Mononuclear cell (primary cell): ENCODE data around the gene MASP2. TPM values are rescaled to one million over a fixed set of nuclear protein-coding genes. Genes with fewer than 3 reads are reported as not detected.
"Not testable (repeated sequence)": the region's sequence is repeated elsewhere in the genome, so short reads cannot be mapped to it uniquely, and the experiment has no call there.

Source experiments
- H3K27me3 ChIP-seq: 2 replicates; pipeline ENCODE4 v1.6.0; 2011; ENCODE audit warnings: low read length, control low read depth; ENCODE audit not compliant: insufficient read depth
- H3K4me1 ChIP-seq: 2 replicates; pipeline ENCODE4 v1.5.1; 2011; ENCODE audit warnings: mild to moderate bottlenecking, low read length, control low read depth; ENCODE audit not compliant: insufficient read depth
- H3K4me3 ChIP-seq: 2 replicates; pipeline ENCODE4 v1.5.1; 2011; ENCODE audit warnings: mild to moderate bottlenecking, low read length, moderate library complexity
- H3K9me3 ChIP-seq: 2 replicates; pipeline ENCODE4 v1.5.1; 2011; ENCODE audit warnings: low read depth, mild to moderate bottlenecking, control low read depth, low read length
- total RNA-seq: library from RNA; depleted of rRNA; stranded (reverse); fragments of >200 nt; gene quantifications from one replicate; pipeline ENCODE4 v1.2.3, GENCODE V29; 2012

Gene MASP2
- total RNA-seq, 1 donor, result 0.10 TPM

DNA sequence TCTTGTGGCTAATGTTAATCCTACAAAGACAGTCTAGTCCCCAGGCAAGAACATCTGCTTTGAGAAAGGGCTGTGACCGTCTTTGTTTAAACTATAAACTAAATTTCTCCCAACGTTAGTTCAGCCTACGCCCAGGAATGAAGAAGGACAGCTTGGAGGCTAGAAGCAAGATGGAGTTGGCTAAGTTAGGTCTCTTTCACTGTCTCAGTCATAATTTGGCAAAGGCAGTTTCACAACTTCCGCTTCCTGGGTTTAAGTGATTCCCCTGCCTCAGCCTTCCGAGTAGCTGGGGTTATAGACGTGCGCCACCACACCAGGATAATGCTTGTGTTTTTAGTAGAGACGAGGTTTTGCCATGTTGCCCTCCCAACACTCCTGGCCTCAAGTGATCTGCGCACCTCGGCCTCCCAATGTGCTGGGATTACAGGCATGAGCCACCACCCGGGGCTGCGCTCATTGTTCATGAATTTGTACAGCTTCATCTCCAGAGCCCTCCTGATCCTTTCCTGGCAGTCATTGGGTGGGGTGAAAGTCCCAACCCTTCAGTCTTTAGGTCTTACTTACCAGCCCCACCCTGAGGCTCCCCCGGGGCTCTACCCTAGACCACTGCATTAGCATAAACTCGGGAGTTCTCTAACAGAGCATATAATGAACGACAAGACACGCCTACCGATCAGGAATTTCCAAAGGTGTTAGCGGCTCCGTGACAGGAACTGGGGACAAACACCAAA lies 4.9 kb upstream of the MASP2 start:
- Histone ChIP-seq H3K27me3 (no peaks in the 10 kb centered on the region), H3K4me1 (peaks cover 10% of the 10 kb centered on the region), H3K4me3 (no peak overlapping the region), H3K9me3 (no peaks in the 10 kb centered on the region)

DNA sequence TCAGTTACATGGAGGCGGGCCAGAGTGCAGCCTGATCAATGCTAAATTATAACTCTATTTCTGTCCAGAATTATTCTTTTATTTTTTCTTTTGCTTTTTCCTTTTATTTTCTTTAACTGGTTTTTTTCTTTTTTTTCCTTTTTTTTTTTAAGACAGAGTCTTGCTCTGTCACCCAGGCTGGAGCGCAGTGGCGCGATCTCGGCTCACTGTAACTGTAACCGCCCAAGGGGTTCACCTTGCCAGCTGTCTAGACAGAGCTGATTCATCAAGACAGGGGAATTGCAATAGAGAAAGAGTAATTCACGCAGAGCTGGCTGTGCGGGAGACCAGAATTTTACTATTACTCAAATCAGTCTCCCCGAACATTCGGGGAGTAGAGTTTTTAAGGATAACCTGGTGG lies 4.1 kb upstream of the MASP2 start:
- not testable (repeated sequence) for H3K27me3 ChIP-seq, H3K9me3 ChIP-seq, H3K4me3 ChIP-seq
- peaks cover 10% of the 10 kb centered on the region for H3K4me1 ChIP-seq

DNA sequence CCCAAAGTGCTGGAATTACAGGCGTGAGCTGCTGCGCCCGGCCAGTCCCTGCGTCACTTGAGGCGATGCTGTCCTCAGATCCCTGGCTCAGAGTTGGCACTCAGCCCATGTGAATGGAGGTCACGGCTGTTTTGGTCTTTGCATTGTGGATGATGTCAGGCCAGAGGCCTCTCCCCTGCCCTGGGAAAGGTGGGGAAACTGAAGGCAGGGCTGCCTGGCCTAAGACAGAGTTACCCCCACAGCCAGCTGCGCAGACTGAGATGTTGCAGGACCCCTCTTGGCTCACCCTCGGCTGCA lies 821 bp downstream of the MASP2 start:
- Histone ChIP-seq H3K4me1 (no peaks in the 10 kb centered on the region), H3K4me3 (no peak overlapping the region), H3K9me3 (no peaks in the 10 kb centered on the region), H3K27me3 (no peaks in the 10 kb centered on the region)

DNA sequence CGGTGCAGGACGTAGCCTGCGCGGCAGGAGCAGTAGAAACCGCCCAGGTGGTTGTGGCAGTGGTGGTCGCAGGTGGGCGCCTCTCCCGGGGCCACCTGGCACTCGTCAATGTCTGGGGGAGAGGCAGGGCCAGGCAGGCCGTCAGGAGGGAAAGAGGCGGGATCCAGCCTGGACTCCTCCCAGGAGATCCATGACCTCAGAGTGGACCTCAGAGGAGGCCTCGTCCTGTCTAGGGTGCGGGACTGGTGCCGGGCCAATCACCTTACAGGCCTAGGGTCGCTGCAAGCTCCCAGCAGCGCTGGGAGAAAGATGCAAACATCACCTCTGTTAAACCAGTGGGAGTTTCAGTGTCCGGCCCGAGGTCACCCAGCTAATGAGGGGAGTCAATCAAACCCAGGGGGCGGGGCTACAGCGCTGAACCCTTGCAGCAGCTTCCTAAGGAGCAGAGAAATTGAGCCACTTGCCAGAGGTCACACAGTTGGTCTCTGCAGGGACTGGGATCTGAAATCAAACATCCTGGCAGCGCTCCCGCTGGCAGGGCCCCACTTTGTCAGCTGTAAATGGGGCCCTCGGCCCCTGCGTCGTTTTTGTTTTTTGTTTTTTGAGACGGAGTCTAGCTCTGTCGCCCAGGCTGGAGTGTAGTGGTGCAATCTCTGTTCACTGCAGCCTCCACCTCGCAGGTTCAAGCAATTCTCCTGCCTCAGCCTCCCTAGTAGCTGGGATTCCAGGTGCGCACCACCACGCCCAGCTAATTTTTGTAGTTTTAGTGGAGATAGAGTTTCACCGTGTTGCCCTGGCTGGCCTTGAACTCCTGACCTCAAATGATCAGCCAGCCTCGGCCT lies 1.4 kb downstream of the MASP2 start:
- Histone ChIP-seq H3K4me3 (no peak overlapping the region), H3K27me3 (no peaks in the 10 kb centered on the region), H3K9me3 (no peaks in the 10 kb centered on the region), H3K4me1 (no peaks in the 10 kb centered on the region)

DNA sequence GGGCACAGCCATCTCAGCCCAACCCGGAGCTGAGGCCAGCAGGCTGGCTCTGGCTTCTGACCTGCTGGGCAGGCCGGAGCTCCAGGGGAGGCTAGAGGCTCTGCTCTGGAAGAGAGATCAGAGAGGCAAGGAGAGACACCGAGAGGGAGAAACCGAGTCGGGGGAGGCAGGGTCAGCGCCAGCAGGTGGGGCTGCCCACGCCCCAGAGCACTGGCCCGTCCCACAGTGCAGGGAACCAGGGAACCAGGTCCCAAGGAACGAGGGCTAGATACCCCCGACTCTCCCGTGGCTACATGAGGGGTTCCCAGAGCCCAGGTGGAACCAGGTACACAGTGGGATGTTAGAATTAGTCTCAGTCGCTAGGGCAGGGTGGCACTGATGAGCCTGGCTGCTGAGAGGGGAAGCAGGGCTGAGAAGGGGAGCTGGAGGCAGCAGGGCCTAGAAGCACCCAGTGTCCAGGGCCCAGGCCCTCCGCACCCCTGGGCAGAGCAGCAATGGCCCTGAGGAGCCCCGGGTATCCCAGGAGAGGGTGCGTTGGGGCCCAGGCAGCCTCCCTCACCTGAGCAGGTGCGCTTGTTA lies 2.1 kb downstream of the MASP2 start:
- Histone ChIP-seq H3K4me1 (no peaks in the 10 kb centered on the region), H3K27me3 (no peaks in the 10 kb centered on the region), H3K4me3 (no peak overlapping the region), H3K9me3 (no peaks in the 10 kb centered on the region)

DNA sequence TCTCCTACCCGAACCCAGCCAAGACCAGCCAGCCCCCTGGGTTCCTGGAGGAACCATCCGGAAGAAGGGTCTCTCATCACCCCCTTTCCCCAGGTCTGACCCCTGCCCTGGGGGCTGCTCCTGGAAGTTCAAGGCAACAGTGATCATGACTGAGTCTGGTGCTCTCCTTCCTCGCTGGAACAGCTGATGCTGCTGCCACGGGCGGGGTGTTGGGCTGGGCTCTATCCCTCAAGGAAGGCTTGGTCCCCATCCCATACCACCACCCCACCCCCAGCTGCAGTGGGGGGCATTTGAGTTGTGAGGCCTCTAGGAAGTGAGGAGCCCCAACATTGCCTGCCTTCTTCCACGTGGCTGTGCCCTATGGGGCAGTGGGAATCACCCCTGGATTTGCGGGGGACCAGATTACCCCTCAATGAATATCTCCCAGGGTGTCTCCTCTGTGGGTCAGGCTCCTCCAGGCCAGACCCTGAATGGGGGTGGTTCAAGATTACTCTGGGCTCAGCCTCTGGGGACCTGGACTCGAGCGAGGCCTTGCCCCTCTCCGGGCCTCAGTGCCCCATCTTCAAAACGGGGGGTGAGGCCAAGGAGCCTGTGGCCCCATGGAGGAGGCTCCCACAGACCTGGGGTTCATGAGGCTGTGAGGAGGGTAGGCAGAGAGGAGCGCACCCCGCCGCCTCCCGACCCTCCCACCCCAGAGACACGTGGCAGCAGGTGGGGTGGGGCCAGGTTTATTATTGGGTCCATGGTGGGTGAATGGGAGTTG lies 2.8 kb downstream of the MASP2 start:
- Histone ChIP-seq H3K27me3 (no peaks in the 10 kb centered on the region), H3K4me3 (no peak overlapping the region), H3K9me3 (no peaks in the 10 kb centered on the region), H3K4me1 (no peaks in the 10 kb centered on the region)

DNA sequence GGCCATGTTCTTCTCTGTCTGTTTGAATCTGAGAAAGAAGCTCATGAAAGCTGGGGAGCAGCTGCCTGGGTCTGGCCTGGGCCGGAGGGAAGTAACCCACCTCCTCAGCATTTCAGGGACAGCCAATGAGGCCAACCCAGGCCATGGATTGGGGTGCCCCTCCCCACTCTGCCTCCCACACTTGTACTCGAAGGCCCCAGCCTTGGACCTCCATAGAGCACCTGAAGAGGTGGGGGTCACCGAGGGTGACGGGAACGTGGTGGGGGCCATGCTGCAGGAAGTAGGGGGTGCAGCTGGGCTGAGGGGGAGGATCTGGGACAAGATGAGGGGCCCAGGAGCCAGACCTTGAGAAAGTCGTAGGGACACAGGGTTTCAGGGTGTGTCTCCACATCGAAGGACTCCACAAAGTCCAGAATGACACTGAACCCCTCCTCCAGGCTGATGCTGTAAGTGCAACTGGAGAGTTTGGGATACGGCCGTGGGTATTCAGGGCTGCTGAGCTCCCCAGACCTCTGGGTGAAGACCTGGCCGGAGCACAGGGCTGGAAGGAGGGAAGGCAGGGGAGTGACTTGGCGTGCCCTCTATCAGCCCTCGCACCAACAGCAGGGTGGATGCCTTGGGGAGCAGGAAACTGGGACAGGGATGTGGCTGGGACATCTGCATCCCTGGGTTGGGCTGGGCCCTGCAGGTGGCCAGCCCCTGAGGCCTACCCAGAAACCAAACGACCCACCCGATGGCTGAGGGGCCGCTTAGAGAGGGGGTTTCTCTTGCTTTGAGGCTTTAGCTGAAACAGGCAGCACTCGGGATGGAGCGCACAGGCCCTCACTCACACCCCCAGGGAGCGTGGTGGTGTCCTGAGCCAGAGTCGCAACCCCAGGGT lies 3.8 kb downstream of the MASP2 start:
- H3K9me3 ChIP-seq, result no peaks in the 10 kb centered on the region
- H3K4me1 ChIP-seq, result no peaks in the 10 kb centered on the region
- H3K27me3 ChIP-seq, result no peaks in the 10 kb centered on the region

DNA sequence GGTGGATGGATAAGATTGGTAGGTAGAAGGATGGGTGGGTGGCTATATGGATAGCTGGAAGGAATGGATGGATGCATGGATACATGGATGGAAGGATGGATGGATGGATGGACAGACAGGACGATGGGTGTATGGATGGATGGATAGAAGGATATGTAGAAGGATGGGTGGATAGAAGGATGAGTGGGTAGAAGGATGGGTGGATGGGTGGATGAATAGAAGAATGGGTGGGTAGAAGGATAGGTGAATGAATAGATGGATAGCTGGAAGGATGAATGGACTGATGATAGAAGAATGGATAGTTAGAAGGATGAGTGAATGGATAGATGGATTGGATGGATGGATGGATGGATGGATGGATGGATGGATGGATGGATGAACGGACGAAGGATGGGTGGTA lies 5.0 kb downstream of the MASP2 start:
- Histone ChIP-seq H3K27me3 (no peaks in the 10 kb centered on the region), H3K4me1 (no peaks in the 10 kb centered on the region), H3K9me3 (no peaks in the 10 kb centered on the region), H3K4me3 (no peak overlapping the region)

More for the DNA sequence above, 3.8 kb downstream of the MASP2 start:
- no peak overlapping the region for H3K4me3 ChIP-seq

DNA sequence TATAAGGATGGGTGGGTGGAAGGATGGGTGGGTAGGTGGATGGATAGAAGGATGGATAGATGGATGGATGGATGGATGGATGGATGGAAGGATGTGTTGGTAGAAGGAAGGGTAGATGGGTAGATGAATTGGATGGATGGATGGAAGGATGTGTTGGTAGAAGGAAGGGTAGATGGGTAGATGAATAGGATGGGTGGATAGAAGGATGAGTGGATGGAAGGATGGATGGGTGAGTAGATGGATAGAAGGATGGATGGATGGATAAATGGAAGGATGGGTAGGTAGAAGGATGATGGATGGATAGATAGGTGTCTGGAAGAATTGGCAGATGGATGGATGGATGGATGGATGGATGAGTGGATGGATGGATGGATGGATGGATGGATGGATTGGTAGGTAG lies 6.0 kb downstream of the MASP2 start:
- no peaks in the 10 kb centered on the region for H3K4me1 ChIP-seq
- H3K4me3 ChIP-seq, result no peak overlapping the region
- H3K27me3 ChIP-seq, result no peaks in the 10 kb centered on the region
- no peaks in the 10 kb centered on the region for H3K9me3 ChIP-seq

DNA sequence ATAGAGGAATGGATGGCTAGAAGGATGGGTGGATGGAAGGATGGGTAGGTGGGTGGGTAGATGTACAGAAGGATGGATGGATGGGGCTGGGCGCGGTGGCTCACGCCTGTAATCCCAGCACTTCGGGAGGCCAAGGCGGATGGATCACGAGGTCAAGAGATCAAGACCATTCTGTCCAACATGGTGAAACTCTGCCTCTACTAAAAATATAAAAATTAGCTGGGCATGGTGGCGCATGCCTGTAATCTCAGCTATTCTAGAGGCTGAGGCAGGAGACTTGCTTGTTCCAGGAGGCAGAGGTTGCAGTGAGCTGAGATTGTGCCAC lies 7.0 kb downstream of the MASP2 start:
- H3K4me3 ChIP-seq, H3K9me3 ChIP-seq, H3K4me1 ChIP-seq, H3K27me3 ChIP-seq: not testable (repeated sequence)

DNA sequence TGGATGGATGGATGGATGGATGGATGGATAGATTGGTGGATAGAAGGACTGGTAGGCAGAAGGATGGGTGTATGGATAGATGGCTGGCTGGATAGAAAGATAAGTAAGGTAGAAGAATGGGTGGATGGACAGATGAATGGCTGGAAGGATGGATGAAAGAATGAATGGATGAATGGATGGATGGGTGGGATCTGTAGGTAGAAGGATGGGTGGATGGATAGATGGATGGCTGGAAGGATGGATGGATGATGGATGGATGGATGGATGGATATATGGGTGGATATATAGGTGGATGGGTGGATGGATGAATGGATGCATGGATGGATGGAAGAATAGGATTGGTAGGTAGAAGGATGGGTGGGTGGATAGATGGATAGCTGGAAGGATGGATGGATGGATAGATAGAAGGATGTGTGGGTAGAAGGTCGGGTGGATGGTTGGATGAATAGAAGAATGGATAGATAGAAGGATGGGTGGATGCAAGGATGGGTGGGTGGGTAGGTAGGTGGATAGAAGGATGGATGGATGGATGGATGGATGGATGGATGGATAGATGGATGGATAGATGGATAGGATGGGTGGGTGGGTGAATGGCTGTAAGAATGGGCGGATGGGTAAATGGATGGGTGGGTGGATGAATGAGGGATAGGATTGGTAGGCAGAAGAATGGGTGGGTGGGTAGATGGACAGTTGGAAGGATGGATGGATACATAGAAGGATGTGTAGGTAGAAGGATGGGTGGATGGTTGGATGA lies 7.5 kb downstream of the MASP2 start:
- Histone ChIP-seq H3K4me3 (no peak overlapping the region), H3K4me1 (no peaks in the 10 kb centered on the region), H3K27me3 (no peaks in the 10 kb centered on the region), H3K9me3 (no peaks in the 10 kb centered on the region)

DNA sequence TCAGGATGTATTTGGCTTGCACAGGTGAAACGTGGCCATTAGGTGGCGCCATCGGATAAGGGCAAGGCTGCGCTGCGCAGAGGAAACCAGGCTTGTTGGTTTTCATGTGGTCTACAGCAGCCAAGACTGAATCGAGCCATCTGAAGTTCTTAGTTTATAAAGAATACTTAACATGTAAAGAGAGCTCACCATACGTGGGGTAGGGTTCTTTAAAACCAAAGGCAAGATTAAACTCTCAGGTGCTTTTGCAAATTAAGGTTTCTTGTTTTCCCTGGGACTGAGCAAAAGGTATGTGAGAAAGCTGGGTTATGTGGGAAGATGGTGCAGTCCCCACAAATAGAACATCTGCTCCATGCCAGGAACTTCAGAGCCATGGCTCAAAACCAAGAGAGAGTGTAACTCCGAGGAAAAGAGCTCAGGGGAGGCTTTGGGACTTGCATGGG lies 9.3 kb downstream of the MASP2 start:
- Histone ChIP-seq H3K4me3 (no peak overlapping the region), H3K4me1 (no peaks in the 10 kb centered on the region), H3K27me3 (no peaks in the 10 kb centered on the region), H3K9me3 (no peaks in the 10 kb centered on the region)

DNA sequence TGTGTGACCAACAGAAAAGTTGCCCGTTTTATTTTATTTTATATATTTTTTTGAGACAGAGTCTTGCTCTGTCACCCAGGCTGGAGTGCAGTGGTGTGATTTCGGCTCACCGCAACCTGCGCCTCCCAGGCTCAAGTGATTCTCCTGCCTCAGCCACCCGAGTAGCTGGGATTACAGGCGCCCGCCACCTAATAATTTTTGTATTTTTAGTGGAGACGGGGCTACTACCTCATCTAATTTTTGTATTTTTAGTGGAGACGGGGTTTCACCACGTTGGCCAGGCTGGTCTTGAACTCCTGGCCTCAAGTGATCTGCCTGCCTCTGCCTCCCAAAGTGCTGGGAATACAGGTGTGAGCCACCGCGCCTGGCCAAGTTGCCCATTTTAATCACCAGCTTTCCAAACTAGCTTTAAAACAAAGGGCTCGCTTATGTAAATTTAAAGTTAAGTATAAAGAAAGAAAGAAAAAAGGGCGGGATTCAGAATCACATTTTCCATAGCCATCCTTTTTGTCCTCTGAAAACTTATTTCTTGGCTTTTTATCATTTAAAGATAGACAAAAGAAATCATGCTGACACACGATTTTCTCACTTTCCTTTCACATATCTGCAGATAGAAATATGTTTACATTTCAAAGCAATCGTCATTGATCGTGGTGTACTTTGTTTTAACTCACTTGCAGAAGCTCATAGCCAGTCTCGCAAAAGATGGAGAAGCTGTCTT lies 9.9 kb downstream of the MASP2 start:
- H3K4me1 ChIP-seq, H3K9me3 ChIP-seq, H3K4me3 ChIP-seq, H3K27me3 ChIP-seq: not testable (repeated sequence)
